HepG2 (cell line): ENCODE data around the gene VAMP2. TPM values are rescaled to one million over a fixed set of nuclear protein-coding genes. Genes with fewer than 3 reads are reported as not detected.
A peak's percentile ranks its signal among the peaks of the same experiment; 100 is the strongest.

Experiments
- CAMTA2 ChIP-seq: sonication (generic); formaldehyde crosslinking; IDR thresholded peaks from 2 replicates; pipeline ENCODE4 v1.4.0; 2020; ENCODE audit warnings: mild to moderate bottlenecking, missing genetic modification reagents, borderline replicate concordance
- CHCHD3 ChIP-seq: sonication (generic); formaldehyde crosslinking; IDR thresholded peaks from 2 replicates; pipeline ENCODE4 v1.8.0; 2022; ENCODE audit warnings: mild to moderate bottlenecking, missing genetic modification reagents, moderate library complexity
- GMEB1 ChIP-seq: sonication (generic); formaldehyde crosslinking; IDR thresholded peaks from 2 replicates; pipeline ENCODE4 v1.5.1; 2020; ENCODE audit warnings: missing genetic modification reagents, mild to moderate bottlenecking, borderline replicate concordance
- HIC2 ChIP-seq: sonication (generic); formaldehyde crosslinking; IDR thresholded peaks from 2 replicates; pipeline ENCODE4 v1.9.0; 2022; ENCODE audit warnings: low read depth, missing genetic modification reagents
- KDM6A ChIP-seq: IDR thresholded peaks from 2 replicates; pipeline ENCODE4 v1.6.1; 2016; ENCODE audit warnings: low read depth
- MAZ ChIP-seq, 2 experiments: sonication (generic) in 1 of 2; formaldehyde crosslinking in 1 of 2; IDR thresholded peaks; 2 replicates each; pipeline versions ENCODE4 v1.5.0 to v1.6.1; 2012 to 2020; ENCODE audit warnings: low read depth in 2 of 2, mild to moderate bottlenecking in 2 of 2, borderline replicate concordance in 1 of 2, improper control_type of control experiment in 1 of 2, low read length in 1 of 2, missing genetic modification reagents in 1 of 2, moderate library complexity in 1 of 2
- NFIB ChIP-seq: sonication (generic); formaldehyde crosslinking; IDR thresholded peaks from 2 replicates; pipeline ENCODE4 v1.9.0; 2021; ENCODE audit warnings: missing genetic modification reagents, mild to moderate bottlenecking, borderline replicate concordance
- PBX3 ChIP-seq: sonication (generic); formaldehyde crosslinking; IDR thresholded peaks from 2 replicates; pipeline ENCODE4 v1.8.1; 2023; ENCODE audit warnings: missing genetic modification reagents, inconsistent platforms, borderline replicate concordance
- REST ChIP-seq, 2 experiments: IDR thresholded peaks; 2 replicates each; pipeline ENCODE4 v1.6.1; 2011 to 2012; ENCODE audit warnings: low read length in 2 of 2, borderline replicate concordance in 1 of 2, low read depth in 1 of 2, mild to moderate bottlenecking in 1 of 2, moderate library complexity in 1 of 2
- RFX3 ChIP-seq: IDR thresholded peaks from 2 replicates; pipeline ENCODE4 v1.6.1; 2016; ENCODE audit warnings: missing biosample characterization, missing genetic modification reagents
- SATB2 ChIP-seq: sonication (generic); formaldehyde crosslinking; IDR thresholded peaks from 2 replicates; pipeline ENCODE4 v1.5.0; 2020; ENCODE audit warnings: missing genetic modification reagents
- SMAD3 ChIP-seq: sonication (generic); formaldehyde crosslinking; IDR thresholded peaks from 2 replicates; pipeline ENCODE4 v1.4.0; 2020; ENCODE audit warnings: missing genetic modification reagents
- SP5 ChIP-seq: IDR thresholded peaks from 2 replicates; pipeline ENCODE4 v1.6.1; 2016; ENCODE audit warnings: low read depth, borderline replicate concordance
- THAP7 ChIP-seq: sonication (generic); formaldehyde crosslinking; IDR thresholded peaks from 2 replicates; pipeline ENCODE4 v1.8.1; 2023; ENCODE audit warnings: mild to moderate bottlenecking, missing genetic modification reagents
- ZNF34 ChIP-seq: sonication (generic); formaldehyde crosslinking; IDR thresholded peaks from 2 replicates; pipeline ENCODE4 v1.4.0; 2020; ENCODE audit warnings: mild to moderate bottlenecking, missing genetic modification reagents, borderline replicate concordance
- ZNF720 ChIP-seq: sonication (generic); formaldehyde crosslinking; IDR thresholded peaks from 2 replicates; pipeline ENCODE4 v1.4.0; 2020; ENCODE audit warnings: missing genetic modification reagents
- ZNF790 ChIP-seq: sonication (generic); formaldehyde crosslinking; IDR thresholded peaks from 2 replicates; pipeline ENCODE4 v1.8.0; 2022; ENCODE audit warnings: missing genetic modification reagents, mild to moderate bottlenecking, borderline replicate concordance
- ZSCAN30 ChIP-seq: sonication (generic); formaldehyde crosslinking; IDR thresholded peaks from 2 replicates; pipeline ENCODE4 v1.5.0; 2020; ENCODE audit warnings: mild to moderate bottlenecking, missing genetic modification reagents
- polyA plus RNA-seq, 8 experiments: library from polyadenylated mRNA; depleted of rRNA in 3 of 8; stranded (reverse) in 7 of 8; unstranded in 1 of 8; fragments of >200 nt; fragmentation: Illumina TruSeq in 4 of 8; extraction: Trizol in 4 of 8; gene quantifications; 2 replicates each; pipeline versions ENCODE4 v1.2.1 to v1.2.3, GENCODE V29; 2011 to 2016; ENCODE audit warnings: low read depth in 4 of 8, missing spikeins in 1 of 8, mixed read lengths in 1 of 8; ENCODE audit not compliant: insufficient read depth in 1 of 8
- total RNA-seq, 5 experiments: library from RNA; depleted of rRNA; stranded (reverse); fragments of >200 nt; fragmentation: Illumina TruSeq; extraction: Trizol; gene quantifications; 2 replicates each; pipeline ENCODE4 v1.2.3, GENCODE V29; 2016; ENCODE audit warnings: low read depth in 1 of 5

The VAMP2 gene
- total and polyA plus RNA-seq, 2 of the 13 experiments (the other 11 are each of a cell fraction or from before 2014, with no cell fraction given), result 3.9 to 17.2 TPM

GRCh38 chr17:8209907-8210760 is 47.4 kb upstream of the VAMP2 start, which contains the start of gene AURKB (continued):
- TF ChIP-seq REST (IDR thresholded peaks at IDR 0.05; ENCODE audit: borderline replicate concordance in 1 of 2, low read depth in 1 of 2, low read length in 2 of 2) (no peak), ZSCAN30 (CRISPR knock-in tag) (no peak), MAZ (IDR thresholded peaks at IDR 0.05; ENCODE audit: borderline replicate concordance, low read depth, low read length) (no peak), MAZ (CRISPR knock-in tag; IDR thresholded peaks at IDR 0.05; ENCODE audit: low read depth) (0 out of 2 replicates have a peak, but pooled peaks have one; percentile 20), ZNF34 (CRISPR knock-in tag) (no peak), SMAD3 (CRISPR knock-in tag) (no peak), PBX3 (CRISPR knock-in tag) (no peak), THAP7 (0 out of 2 replicates have a peak, but pooled peaks have one; percentile 40), NFIB (CRISPR knock-in tag) (no peak), KDM6A (CRISPR knock-in tag) (no peak), RFX3 (no peak), GMEB1 (CRISPR knock-in tag) (no peak; the same call in 1 of the 2 replicates), ZNF790 (CRISPR knock-in tag) (peak; percentile 80; the same call in 1 of the 2 replicates), CHCHD3 (CRISPR knock-in tag) (peak; percentile 80; the same call in 1 of the 2 replicates), SATB2 (no peak), ZNF720 (CRISPR knock-in tag) (no peak), SP5 (no peak), HIC2 (CRISPR knock-in tag) (no peak), CAMTA2 (no peak)
